GM19193 (cell line): ENCODE measurements around the gene ANG.

Experiments used
- POLR2A ChIP-seq: IDR thresholded peaks from 4 replicates; pipeline ENCODE4 v1.6.1; 2011; ENCODE audit not compliant: insufficient read depth, insufficient read length; ENCODE audit errors: extremely low read depth

ANG gene

GRCh38 chr14:20684662-20685456 lies 3.7 kb upstream of the ANG start:
- no peak for TF ChIP-seq POLR2A

- TF ChIP-seq POLR2A, result no peak
Observed at GRCh38 chr14:20686386-20687143, 2.0 kb upstream of the ANG start.

GRCh38 chr14:20687362-20688166 lies 1.0 kb upstream of the ANG start:
- no peak for TF ChIP-seq POLR2A

- no peak for TF ChIP-seq POLR2A
Observed at GRCh38 chr14:20690848-20691640, 2.5 kb downstream of the ANG start.

- TF ChIP-seq POLR2A, result no peak
Observed at GRCh38 chr14:20692116-20692751, 3.7 kb downstream of the ANG start.

- no peak for TF ChIP-seq POLR2A
Observed at GRCh38 chr14:20696764-20697163, 8.2 kb downstream of the ANG start.

- TF ChIP-seq POLR2A, result no peak
Observed at GRCh38 chr14:20697273-20698017, 8.9 kb downstream of the ANG start.

GRCh38 chr14:20698018-20698329 lies 9.4 kb downstream of the ANG start:
- no peak for TF ChIP-seq POLR2A

- no peak for TF ChIP-seq POLR2A
Observed at GRCh38 chr14:20698934-20699333, 10.4 kb downstream of the ANG start.

- no peak for TF ChIP-seq POLR2A
Observed at GRCh38 chr14:20699931-20700330, 11.4 kb downstream of the ANG start.

- no peak for TF ChIP-seq POLR2A
Observed at GRCh38 chr14:20706657-20707355, 18.2 kb downstream of the ANG start.

GRCh38 chr14:20707622-20708021 lies 19.1 kb downstream of the ANG start:
- no peak for TF ChIP-seq POLR2A

GRCh38 chr14:20711261-20711660 lies 22.7 kb downstream of the ANG start:
- TF ChIP-seq POLR2A, result no peak
